Cardiac muscle cell (in vitro differentiated cells and primary cell): ENCODE data around the gene EPHB2. TPM values are rescaled to one million over a fixed set of nuclear protein-coding genes. Genes with fewer than 3 reads are reported as not detected.

Source experiments
- DNase-seq, 2 donors: peaks; one replicate each; pipeline versions ENCODE4 v3.0.0 to v3.0.0-alpha.2; 2010 to 2017; ENCODE audit warnings: low read depth in 1 of 2, low spot score in 1 of 2
- H3K27ac ChIP-seq: fragments of 200-600 bp; sonication (generic); 2 replicates; pipeline ENCODE4 v1.5.1; 2016
- H3K27me3 ChIP-seq: fragments of 200-600 bp; sonication (generic); 2 replicates; pipeline ENCODE4 v1.6.0; 2016; ENCODE audit warnings: control low read depth
- H3K36me3 ChIP-seq: fragments of 200-600 bp; sonication (generic); 2 replicates; pipeline ENCODE4 v1.5.1; 2016; ENCODE audit warnings: control low read depth
- H3K4me1 ChIP-seq: fragments of 200-600 bp; sonication (generic); 2 replicates; pipeline ENCODE4 v1.8.1; 2017; ENCODE audit warnings: low read depth, mild to moderate bottlenecking, mixed run types
- H3K4me3 ChIP-seq: fragments of 200-600 bp; sonication (generic); 2 replicates; pipeline ENCODE4 v1.5.1; 2016; ENCODE audit warnings: mild to moderate bottlenecking
- H3K9me3 ChIP-seq: fragments of 200-600 bp; sonication (generic); 2 replicates; pipeline ENCODE4 v1.5.1; 2017; ENCODE audit warnings: low read depth, mild to moderate bottlenecking, control low read depth
- polyA plus RNA-seq: library from polyadenylated mRNA; unstranded; fragments of >200 nt; fragmentation: Nextera tagmentation; extraction: Ambion mirVana; gene quantifications from 2 replicates; pipeline ENCODE4 v1.2.1, GENCODE V29; 2016
- total RNA-seq: library from RNA; depleted of rRNA; stranded (reverse); fragments of >200 nt; gene quantifications from 2 replicates; pipeline ENCODE4 v1.2.3, GENCODE V29; 2016
- TF ChIP-seq, protein P1 (sequence below): IDR thresholded peaks from 2 replicates; pipeline ENCODE4 v1.5.1; 2012; ENCODE audit warnings: low read depth, mild to moderate bottlenecking, low read length

Gene EPHB2
- total and polyA plus RNA-seq, 2 experiments from 2014 or later, result 38.8 to 96.3 TPM

DNA sequence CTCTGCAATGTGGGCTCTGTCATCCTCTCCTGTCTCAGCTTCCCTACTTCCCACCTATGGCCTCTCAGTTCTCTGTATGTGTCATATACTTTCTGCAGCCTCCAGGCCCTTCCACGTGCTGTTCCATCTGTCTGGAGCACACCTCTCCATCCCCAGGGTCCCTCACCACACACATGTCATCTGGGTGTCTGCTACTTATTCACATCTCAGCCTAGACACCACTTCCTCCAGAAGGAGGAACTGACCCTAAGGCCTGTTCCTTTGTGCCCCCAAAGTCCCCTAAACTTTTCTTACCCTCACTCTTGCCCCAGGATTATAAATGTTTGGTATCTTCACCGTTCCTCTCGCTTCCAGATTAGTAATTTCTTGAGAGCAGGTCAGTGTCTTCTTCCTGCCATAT, 251.9 kb downstream of the EPHB2 start:
- Histone ChIP-seq H3K36me3 (no peaks in the 10 kb centered on the region), H3K4me3 (no peak overlapping the region), H3K27me3 (peaks cover under 1% of the 10 kb centered on the region), H3K9me3 (peaks cover 7% of the 10 kb centered on the region), H3K27ac (no peak overlapping the region), H3K4me1 (no peaks in the 10 kb centered on the region)
- TF ChIP-seq, protein P1, sequence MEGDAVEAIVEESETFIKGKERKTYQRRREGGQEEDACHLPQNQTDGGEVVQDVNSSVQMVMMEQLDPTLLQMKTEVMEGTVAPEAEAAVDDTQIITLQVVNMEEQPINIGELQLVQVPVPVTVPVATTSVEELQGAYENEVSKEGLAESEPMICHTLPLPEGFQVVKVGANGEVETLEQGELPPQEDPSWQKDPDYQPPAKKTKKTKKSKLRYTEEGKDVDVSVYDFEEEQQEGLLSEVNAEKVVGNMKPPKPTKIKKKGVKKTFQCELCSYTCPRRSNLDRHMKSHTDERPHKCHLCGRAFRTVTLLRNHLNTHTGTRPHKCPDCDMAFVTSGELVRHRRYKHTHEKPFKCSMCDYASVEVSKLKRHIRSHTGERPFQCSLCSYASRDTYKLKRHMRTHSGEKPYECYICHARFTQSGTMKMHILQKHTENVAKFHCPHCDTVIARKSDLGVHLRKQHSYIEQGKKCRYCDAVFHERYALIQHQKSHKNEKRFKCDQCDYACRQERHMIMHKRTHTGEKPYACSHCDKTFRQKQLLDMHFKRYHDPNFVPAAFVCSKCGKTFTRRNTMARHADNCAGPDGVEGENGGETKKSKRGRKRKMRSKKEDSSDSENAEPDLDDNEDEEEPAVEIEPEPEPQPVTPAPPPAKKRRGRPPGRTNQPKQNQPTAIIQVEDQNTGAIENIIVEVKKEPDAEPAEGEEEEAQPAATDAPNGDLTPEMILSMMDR, result no peak
- no peak for DNase-seq

DNA sequence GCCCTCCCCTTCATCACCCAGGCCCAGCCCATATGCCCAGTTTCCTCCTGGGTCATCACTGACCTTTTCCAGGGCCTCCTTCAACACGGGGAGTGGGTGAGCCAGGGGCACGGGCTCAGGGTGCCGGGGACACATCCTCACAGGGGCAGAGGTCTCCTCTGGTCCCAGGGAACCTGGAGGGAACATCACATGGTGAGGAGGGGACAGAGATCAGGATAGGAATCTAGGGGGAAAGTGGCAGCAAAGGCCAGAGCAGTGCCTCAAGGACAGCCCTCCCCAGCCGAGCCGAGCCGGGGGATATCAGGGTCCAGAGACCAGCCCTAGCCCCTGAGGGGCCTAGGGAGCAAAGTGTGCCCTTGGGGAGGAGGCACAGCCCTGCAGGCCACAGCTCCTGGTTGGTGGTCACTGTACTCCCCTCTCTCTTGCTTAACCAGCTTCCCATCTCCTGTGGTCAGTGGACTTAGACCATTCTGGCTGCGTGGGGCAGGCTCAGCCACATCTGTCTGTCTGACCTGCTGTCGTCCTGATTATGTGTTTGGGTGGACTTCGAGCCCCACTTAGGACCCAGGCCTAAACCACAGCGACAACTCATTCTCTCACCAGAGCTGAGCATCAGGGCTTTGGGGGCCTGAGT, 252.5 kb downstream of the EPHB2 start:
- DNase-seq, result no peak
- TF ChIP-seq, protein P1, result no peak
- no peak overlapping the region for H3K4me3 ChIP-seq
- H3K9me3 ChIP-seq, result peaks cover 7% of the 10 kb centered on the region
- no peak overlapping the region for H3K27ac ChIP-seq
- H3K27me3 ChIP-seq, result peaks cover 6% of the 10 kb centered on the region
- no peaks in the 10 kb centered on the region for H3K36me3 ChIP-seq
- no peaks in the 10 kb centered on the region for H3K4me1 ChIP-seq

DNA sequence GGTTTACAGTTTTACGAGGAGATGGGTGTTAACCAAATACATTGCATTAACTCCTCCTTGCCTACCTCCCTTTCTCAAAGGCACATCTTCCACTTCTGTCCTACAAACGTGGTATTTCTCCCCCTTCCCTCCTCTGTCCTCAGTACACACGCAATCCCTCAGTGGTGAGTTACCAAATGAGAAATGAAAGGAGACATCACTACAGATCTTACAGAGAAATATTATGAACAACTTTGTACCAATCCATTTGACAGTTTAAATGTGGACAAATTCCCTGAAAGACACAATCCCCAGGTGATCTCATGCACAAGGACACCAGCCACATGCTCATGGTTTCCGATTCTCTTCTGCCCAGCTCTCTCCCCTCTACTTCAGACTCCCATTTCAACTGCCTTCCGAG, 255.7 kb downstream of the EPHB2 start:
- Histone ChIP-seq H3K36me3 (no peaks in the 10 kb centered on the region), H3K27me3 (peaks cover 13% of the 10 kb centered on the region), H3K4me3 (no peak overlapping the region), H3K9me3 (peaks cover 7% of the 10 kb centered on the region), H3K27ac (no peak overlapping the region), H3K4me1 (no peaks in the 10 kb centered on the region)
- TF ChIP-seq, protein P1, result no peak
- DNase-seq, result no peak

DNA sequence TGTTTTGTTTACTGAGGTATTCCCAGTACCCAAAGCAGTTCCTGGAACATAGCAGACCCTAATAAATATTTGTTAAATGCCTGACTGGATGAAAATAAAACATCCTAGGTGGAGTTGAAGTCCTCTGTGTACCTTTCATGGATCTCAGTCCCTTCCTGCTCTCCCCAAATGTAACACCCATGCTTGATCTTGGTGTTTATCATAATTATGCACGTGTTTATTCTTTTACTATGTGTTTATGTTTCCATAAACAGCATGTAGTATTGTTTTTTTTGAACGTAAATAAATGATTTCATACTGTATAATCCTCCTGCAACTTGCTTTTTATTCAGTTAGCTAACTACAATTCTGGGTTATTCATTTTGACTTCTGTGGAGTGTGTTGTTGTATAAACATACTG, 257.2 kb downstream of the EPHB2 start:
- Histone ChIP-seq H3K27ac (no peak overlapping the region), H3K36me3 (no peaks in the 10 kb centered on the region), H3K27me3 (peaks cover 13% of the 10 kb centered on the region), H3K4me1 (no peaks in the 10 kb centered on the region), H3K9me3 (peaks cover 7% of the 10 kb centered on the region), H3K4me3 (no peak overlapping the region)
- TF ChIP-seq, protein P1, result no peak
- DNase-seq, result no peak

DNA sequence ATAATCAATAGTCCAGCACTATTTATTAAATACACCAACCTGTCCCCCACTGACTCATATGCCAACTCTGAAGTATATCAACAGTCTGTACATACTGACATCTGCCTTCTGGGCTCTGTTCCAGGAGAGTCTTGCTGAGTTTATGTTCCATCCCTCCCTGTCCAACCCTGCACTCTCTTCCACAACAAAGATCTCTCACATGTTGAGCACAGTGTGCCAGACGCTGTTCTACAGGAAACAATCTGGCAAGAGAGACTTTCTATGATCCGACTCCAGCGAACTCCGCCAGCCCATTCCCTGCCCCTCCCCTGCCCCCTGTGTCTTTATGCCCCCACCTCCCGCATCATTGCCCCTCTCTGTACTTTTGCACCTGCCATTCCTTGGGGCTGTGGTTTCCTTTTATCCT, 258.7 kb downstream of the EPHB2 start:
- no peak overlapping the region for H3K4me3 ChIP-seq
- H3K4me1 ChIP-seq, result no peaks in the 10 kb centered on the region
- H3K36me3 ChIP-seq, result no peaks in the 10 kb centered on the region
- TF ChIP-seq, protein P1, result no peak
- H3K27ac ChIP-seq, result no peak overlapping the region
- peaks cover 7% of the 10 kb centered on the region for H3K9me3 ChIP-seq
- peak; percentile 36 to 85 for DNase-seq
- peaks cover 13% of the 10 kb centered on the region for H3K27me3 ChIP-seq
